NCI-H2196 treated with DMSO at 0.1 percent for 48 hours (cell line): ENCODE measurements around the gene TNNI3K.

Experiments used
- DNase-seq: peaks from one replicate; lab custom pipeline; 2025; ENCODE audit not compliant: unreplicated experiment; lab: John Stamatoyannopoulos, UW

Gene TNNI3K

DNA sequence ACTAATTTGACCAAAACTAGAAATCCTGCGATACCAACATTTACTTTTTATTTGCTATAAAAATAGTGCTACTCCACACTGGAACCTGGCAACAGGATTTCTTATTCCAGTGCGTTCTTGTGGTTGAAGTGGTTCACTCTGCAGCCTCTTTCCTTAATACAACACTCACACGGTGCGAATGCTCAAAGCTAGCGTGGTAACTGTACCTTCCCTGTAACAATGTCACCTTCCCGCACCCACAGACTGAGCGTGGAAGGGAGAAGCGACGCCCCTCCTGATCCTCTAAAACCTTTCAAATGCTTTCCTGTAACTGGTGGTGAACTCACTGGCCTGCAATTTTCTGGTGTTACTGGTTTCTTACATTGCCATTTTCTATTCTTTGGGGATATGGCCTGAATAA is 145.1 kb downstream of the TNNI3K start:
- no peak for DNase-seq

DNA sequence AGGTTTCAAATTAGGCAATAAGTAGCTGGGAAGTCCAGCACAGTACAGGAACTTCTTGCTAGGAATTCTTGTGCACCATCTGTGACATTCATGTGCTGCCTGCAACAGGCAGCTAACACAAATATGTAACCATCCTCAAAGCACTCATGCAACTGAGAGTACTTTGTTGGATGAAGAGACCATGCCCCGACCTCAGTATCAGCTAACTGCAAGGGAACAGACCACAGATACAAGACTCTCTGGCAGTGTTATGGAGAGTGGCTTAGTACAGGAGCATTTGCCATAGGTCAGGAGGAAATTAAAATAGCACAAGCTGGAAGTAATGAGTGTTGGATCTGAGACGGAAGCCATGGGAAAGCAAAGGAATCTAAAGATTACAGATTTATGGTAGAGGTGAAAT is 153.7 kb downstream of the TNNI3K start:
- DNase-seq, result no peak

DNA sequence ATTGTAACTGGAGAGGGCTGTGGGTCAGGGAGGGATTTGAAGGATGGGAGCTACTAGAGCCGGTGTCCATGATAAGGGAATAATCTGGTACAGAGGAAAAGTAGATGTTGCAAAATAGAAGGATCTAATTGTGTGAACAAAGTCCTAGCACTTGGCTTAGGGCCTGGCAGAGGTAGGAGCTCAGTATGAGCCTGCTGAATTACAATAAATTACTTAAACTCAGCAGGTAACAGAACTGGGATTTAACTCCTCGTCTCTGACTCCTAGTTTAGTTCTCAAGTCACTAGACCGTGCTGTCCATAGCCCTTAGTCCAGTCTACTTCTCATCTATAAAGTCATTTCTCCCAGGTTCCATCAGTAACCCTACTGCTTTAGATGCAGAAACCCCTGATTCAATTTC is 157.0 kb downstream of the TNNI3K start:
- DNase-seq, result no peak

DNA sequence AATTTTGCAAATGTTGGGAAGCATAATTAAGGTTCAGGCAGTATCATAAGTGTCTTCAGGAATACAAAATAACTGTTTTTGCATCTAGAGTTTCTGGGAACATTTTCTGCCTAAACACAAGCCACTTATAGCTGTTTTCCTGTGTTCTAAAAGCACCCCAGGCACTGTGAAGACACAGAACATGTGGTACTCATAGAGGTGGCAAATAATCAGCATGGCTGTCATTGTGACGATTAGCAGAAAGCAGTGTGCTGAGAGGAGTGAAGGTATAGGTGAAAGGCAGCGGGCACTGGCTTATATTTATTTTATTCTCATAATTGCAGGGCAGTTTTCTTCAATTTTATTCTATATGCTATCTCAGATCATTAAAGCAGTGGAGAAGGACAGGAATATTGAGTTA is 157.7 kb downstream of the TNNI3K start:
- no peak for DNase-seq

DNA sequence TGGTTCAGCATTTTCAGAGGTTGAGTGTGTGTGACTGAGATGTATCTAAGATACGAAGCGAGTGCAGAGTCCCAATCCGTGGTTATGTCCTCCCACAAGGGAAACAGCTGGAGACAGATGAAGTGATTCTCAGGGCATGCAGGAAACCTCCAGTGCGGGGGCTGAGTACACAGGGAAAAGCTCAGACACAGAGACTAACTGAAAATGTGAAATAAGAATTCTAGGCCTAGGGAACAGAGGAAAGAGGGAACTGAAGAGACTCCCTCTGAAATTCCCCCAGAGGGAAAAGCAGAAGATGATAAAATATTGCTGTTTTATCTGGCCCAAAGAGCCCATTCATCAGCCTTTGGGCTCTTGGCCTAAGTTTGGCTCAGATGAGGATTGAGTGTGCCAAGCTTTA is 160.4 kb downstream of the TNNI3K start:
- DNase-seq, result no peak

DNA sequence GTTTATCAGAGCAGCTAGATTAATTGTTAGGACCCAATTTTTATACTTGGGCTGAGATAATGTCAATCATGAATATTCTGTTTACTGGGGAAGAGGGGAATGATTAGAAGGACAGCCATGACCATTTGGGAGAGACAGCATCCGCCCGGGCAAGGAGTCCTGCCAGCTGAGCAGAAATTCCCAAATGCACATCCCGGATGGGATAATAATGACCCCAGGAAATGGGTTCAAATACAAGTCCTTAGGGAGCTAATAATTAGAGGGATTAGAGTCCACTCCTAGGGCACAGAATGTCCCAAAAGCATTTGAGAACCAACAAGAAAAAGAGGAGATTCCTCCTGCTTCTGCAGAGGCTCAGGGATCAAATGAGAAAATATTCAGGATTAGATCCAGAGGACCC is 161.3 kb downstream of the TNNI3K start:
- DNase-seq, result no peak

DNA sequence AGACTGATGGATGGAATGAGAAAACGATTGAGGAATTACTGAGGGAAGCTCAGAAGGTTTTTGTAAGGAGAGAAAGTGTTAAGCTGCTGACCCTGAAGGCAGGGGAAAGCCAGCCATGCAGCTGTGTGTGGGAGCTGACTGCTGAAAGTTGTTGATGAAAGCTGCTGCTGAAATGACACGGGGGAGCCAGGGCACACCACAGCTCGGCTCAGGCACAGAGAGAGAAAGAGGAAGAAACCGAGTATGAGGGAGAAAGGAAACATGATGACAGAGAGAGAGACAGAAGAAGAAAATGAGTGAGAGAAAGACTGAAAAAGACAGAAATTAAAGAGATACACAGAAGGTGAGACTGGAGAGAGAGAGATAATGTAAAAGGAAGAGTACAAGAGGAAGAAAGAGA is 161.7 kb downstream of the TNNI3K start:
- DNase-seq, result no peak

DNA sequence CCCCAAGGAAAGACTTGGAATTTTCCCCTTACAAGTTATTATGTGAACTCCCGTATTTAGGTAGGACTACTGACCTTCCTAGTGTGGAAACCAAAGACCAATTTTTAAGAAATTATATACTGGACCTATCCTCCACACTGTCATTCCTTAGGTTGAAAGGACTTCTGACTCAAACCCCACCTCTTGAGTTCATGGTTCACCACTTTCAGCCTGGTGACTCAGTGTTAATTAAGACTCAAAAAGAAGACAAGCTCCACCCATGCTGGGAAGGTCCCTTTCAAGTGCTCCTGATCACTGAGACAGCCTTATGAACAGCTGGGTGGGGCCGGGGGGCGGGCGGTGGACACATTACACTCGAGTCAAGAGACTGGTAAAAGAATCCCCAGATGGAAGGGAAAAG is 164.1 kb downstream of the TNNI3K start:
- no peak for DNase-seq

DNA sequence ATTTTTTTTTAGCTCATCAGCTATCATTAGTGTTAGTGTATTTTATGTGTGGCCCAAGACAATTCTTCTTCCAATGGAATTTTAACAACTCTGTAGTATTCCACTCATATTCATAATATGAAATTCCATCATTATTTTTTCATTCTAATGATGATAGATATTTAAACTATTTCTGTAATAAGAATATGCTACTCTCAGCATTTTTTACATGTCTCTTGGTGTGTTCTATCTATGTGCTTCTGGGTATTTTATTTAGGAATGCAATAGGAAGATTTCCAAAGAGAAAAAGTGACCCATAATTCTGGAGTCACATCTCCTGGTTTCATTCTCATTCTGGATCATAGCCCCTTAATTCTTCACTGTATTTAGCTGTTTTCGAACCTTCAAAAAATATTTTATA is 167.7 kb downstream of the TNNI3K start:
- DNase-seq, result no peak

DNA sequence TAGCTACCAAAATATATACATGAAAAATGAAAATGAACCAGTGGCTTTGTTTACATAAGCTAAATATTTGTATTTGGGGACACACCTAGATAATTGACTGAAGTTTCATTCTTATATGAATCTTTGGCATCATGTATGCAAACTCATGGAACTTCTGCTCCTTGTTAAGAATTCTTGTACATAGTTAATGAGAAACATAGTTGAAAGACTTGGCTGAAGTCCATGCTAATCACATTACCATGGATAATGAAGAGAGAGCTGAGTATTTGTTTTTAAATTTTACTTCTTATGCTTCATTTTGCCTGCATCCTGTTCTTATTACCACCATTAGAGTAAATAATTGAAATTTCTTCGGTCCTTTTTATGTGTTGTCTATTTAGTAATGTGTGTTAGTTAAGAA is 168.4 kb downstream of the TNNI3K start:
- no peak for DNase-seq

DNA sequence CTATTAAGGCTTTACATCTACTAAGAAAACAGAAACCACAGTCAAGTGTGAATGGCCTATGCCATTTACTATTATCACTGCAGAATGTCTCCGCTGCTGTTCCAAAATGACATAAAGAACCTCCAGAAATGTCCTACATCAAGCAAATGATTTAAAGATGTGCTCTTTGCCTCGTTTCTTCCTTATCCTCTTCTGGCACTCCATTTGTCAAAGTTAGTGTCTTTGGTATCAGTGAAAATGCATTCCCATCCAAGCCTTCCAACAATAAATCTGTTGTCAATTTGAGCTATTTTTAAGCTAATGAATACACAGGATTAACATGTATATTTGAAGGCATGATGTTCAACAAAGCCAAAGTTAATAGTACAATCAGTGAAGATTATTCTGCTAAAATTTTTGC is 171.6 kb downstream of the TNNI3K start:
- no peak for DNase-seq

DNA sequence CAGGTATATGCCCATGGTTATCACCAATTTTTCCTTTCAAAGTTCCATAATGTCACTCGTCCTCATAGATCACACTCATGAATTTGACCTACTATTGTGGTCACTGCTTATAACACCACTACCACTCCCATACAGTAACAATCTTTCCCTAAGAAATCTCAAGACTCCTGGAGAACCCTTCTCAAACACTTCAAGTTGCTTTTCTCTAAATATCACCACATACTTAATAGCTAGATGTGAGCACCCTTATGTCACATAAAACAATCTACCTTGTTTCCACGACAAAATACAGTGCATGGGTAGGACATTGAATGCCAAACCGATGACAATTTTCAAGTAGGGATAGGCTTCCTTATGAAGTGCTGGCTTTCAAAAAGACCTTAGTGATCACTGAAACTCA is 172.7 kb downstream of the TNNI3K start:
- no peak for DNase-seq

DNA sequence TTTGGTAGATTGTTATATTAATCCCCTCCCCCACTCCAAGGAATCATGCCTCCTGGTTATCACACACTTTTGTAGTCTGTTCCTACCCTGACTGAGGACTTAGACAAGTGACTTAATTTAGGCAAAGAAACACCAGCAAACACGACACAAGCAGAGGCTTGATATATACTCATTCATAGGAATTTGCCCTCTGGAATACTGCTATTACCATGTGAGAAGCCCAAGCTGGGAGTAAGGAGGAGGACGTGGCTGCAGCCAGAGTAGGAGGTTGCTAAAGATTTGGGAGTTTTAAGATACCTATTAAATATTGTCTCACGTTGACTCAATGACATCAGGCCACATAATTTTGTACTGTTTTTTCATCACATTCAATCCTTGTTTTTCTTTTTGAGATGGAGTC is 177.1 kb downstream of the TNNI3K start:
- DNase-seq, result no peak

DNA sequence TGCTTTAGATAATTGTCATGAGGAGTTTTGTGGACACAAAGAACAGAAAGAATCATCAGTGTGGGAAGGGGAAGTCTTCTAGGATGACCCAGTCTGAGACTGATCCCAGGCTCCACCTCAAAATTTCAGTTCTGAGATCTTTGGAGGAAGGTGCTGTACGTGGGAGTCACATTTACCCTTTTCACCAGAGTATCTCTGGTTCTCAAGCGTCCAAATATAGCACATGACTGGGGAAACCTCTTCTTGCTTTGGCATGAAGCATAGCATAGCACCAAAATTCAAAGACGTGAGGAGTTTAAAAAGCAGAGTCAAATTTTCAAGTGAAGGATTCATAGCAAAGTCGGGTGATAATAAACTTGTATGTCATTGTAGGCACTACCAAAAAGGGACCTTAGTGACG is 180.7 kb downstream of the TNNI3K start:
- no peak for DNase-seq

DNA sequence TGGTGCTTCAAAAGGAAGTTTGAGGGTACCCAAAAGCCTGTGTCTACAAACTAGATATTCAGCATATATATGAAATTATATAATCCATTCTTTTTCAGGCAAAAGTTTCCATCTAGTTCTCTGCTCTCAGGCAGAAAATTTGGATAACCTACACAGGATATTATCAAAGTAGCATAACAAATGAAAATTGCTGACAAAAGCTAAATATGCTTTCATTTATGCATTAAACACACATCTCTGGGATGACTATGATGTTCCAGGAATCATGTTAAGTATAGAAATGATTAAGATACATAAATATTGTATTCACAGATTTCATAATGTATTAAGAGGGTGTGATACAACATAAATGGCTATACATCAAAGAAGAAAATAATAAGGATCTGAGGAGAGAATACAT is 184.4 kb downstream of the TNNI3K start:
- no peak for DNase-seq

DNA sequence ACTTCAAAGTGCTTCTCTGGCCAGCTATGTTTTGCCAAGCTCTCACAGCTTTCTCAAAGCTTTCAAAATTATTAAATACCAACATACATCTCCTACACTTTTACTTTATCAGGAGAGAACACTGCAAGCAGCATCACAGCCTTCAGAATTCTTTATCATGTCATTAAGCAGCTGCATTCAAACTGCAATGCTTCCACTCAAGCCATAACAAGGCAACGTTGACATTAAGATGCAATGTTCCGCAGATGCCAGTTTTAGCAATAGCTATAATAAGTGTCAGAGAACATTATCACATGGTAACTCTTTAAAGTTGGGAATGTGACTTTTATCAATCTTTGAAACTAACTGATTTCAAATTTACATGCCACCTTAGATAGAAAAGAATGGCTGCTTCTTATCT is 185.3 kb downstream of the TNNI3K start:
- DNase-seq, result no peak

DNA sequence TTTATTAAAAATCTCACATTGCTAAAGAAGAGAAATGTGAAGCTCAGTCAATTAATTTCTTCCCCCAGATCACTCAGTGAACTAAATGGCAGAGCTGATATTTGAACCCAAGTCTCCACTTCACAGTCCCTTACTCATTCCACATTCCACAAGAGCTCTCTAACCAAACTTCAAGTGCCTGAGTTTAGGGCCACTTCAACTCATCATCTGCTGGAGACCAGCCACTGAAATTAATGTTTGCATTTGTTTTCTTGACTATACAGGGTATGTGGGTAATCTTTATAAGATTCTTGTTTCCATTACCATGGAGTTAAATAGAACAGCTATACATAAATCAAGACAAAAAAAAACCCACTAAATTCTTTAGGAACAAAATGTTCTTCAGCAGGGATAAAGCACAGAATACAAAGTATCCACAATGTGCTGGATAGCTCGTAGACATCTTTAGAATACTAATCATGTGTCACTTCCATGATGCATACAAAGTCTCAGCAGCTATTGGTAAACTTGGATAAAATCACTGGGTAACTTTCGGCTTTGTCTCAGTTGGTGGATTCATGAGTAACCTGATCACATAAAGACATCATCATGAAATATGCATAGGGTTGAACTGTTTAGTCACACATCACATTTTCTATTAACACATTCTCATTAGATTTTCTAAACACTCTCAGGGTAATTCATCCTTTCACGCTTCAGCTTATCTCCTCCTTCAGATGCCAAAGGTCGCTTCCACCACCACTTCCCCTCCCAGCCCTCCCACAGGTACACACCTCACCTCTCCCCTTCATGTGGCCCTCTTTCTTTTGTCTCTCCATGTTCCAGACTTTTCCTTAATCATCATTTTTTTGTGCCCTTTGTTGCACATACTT is 187.5 kb downstream of the TNNI3K start:
- DNase-seq, result no peak

DNA sequence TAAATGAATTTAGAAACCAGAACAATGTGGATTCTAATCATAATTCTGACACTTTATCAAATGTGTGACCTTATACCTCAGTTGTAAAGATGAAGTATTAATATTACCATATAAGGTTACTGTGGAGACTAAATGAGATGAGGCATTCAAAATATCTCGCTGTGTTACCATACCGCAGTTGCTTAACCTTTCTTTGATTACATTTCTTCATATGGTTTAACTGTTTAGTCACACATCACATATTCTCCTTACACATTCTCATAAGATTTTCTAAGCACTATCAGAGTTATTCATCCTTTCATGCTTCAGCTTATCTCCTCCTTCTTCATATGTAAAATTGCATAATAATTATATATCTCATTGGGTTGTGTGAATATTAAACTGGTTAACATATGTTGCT is 188.3 kb downstream of the TNNI3K start:
- no peak for DNase-seq

DNA sequence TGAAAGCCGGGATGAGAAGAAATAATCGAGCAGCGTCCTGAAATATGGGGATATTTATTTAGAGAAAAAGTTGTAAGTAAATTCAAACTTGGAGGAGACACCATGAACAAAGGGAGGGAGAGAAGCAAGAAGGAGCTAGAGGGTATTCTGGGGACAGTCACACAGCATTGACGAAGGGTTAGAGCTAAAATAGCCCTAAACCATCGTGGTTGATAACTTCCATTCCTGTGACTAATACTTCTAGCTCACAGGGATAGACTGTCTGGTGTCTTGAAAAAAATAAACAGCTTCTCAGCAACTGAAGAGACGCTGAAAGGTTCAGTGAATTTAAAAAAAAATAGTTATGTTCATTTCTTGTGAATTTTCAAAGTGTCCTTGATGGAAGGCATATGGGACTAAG is 190.5 kb downstream of the TNNI3K start:
- no peak for DNase-seq

DNA sequence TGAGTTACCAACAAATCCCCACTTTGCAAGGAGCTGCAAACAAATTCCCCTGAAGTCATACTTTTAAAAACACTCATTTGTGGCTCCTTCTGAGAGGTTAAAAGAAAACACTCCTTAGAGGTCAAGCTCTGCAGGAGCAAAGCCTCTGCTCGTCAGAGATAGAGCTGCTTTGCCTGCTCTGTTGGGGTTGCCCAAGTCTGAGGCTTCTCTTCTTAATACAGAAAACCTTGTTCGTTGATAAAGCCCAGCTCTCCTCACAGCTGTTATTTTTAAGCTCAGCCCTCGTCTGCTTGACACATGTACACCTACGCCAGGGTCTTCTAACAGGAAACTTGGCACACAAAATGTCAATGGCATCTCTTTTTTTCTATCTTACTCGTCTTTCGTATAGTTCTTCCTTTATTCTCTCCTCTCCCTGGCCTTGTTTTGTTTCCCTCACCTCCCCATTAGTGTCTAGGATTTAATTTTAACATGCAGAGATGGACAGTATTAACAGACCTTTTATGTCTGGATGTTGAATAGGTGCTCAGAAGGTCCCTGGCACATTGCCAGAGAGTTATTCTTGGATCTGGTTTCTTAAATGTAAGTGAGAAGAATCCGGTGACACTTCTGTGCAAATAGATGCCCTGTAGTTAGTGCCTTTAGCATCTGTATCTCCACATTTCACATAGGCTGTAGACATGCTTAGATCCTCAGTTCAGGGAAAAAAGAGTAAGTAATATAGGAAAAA is 191.2 kb downstream of the TNNI3K start:
- DNase-seq, result no peak

DNA sequence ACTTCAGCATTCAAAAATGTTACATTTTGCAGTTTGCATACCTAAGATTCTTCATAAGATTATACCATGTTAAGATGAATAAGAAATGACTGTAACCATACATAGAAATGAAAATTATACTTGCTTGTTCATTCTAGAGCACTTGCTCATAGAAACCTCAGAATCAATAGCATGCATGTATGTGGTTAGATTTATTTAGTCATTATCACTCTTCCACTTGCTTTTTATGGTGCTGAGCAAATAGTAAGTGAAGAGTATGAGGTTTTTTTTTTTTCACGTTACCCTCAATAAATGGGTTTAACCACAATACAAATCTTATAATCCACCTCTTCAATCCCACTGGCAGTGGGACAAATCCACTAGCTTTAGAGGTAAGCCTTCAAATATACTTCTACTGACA is 192.5 kb downstream of the TNNI3K start:
- no peak for DNase-seq

DNA sequence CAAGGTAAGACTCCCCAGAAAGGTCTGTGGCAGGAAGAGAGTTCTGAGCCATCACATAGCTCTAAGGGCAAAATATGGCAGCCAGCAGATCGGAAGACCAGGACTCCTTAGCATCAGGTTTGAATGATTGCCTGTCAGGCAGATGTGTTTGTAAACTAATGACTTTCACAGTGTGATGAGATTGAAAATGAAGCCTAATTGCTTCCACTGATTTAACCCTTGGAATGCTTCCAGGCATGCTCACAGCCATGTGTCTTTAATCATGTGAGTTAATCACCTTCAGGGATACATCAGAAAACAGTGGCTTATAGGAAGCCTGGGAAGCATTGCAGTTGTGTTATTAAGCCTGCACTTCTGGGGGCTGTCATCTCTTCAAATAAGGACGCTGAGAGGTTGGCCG is 194.4 kb downstream of the TNNI3K start:
- no peak for DNase-seq
